ENCODE measurements around the gene CHGA. TPM values are rescaled to one million over a fixed set of nuclear protein-coding genes. Genes with fewer than 3 reads are reported as not detected.

CHGA gene
- total RNA-seq, 3 donors from 2014 or later: 0.98 to 1.3 TPM; not detected in 1

DNA sequence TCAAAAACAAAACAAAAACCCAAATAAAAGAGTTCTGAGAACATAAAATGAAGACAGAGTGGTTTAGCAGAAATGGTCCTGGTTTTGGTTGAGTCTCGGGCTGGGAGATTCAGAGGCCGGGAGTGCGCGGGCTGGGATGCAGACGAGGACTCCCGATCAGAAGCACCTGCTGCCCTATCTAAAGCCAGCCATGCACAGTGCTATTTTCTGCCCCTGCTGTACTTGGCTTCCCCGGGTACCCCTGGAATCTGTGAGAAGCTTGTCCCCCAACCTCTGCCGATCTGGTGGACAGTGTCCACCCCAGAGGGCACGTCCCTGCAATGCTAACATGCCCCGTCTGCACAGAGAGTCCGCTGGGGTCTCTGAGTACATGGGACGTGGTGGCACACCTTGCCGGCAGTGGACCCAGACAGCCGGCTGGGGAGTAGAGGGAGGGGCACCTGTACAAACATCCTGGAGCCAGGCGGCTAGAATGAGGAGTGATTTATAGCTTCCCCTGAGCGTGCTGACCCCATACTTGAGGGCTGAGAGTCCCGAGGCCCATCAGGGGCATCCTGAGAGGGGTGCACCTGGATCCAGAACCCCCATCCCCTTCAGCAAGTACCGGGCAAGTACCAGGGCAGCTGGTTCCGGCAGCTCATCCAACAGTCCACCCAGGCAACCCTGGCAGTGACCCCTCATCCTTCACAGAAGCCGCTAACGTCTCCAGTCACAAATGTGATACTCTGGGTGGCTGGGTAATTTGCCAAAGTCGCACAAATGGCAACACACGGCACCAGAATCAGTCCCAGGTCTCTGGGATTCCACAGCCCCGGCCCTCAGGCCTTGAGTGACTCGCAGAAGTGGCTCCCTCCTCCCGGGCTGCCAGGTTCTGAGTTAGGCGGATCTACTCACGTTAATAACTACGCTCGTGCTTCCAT lies 37.1 kb downstream of the CHGA start:
- intact Hi-C loops (cut with DNase I; ENCODE audit: low total_unique reads): loop anchor here (10.0 kb wide), 2 partner anchors 75 to 155 kb away; partner anchors contain the start of gene ITPK1
- DNase-seq (ENCODE audit: low spot score in 2 of 2): no peak
- no peak overlapping the region for H3K27ac ChIP-seq

GRCh38 chr14:92960706-92961566 lies 38.0 kb downstream of the CHGA start:
- Histone ChIP-seq H3K27ac (no peak overlapping the region), H3K4me1 (no peaks in the 10 kb centered on the region), H3K4me3 (no peak overlapping the region), H3K27me3 (no peaks in the 10 kb centered on the region), H3K36me3 (no peaks in the 10 kb centered on the region), H3K9me3 (no peaks in the 10 kb centered on the region)
- no peak for DNase-seq (ENCODE audit: low spot score in 2 of 2)
- intact Hi-C loops (cut with DNase I; ENCODE audit: low total_unique reads): no loop called here
- TF ChIP-seq CTCF (IDR thresholded peaks at IDR 0.05) (no peak), POLR2AphosphoS5 (IDR thresholded peaks at IDR 0.05) (no peak), POLR2A (IDR thresholded peaks at IDR 0.05) (no peak)

More for the DNA sequence above, 37.1 kb downstream of the CHGA start:
- Histone ChIP-seq H3K4me3 (no peak overlapping the region), H3K36me3 (no peaks in the 10 kb centered on the region), H3K4me1 (no peaks in the 10 kb centered on the region), H3K27me3 (no peaks in the 10 kb centered on the region), H3K9me3 (no peaks in the 10 kb centered on the region)
- TF ChIP-seq CTCF (IDR thresholded peaks at IDR 0.05) (no peak), POLR2AphosphoS5 (IDR thresholded peaks at IDR 0.05) (no peak), POLR2A (IDR thresholded peaks at IDR 0.05) (no peak)

DNA sequence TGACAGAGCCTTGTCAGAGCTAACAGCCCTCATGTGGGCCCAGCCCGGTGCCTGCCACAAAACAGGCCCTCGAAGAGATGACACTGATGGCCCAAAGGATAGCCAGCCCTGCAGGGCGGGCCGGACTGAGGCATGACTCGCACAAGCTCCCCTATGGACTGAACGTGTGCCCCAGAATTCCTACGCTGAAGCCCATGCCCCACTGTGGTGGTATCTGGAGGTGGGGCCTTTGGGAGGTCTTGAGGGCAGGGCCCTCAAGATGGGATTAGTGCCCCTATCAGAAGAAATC lies 38.6 kb downstream of the CHGA start:
- Histone ChIP-seq H3K27me3 (no peaks in the 10 kb centered on the region), H3K36me3 (no peaks in the 10 kb centered on the region), H3K9me3 (no peaks in the 10 kb centered on the region), H3K27ac (no peak overlapping the region), H3K4me1 (no peaks in the 10 kb centered on the region), H3K4me3 (no peak overlapping the region)
- TF ChIP-seq POLR2A (IDR thresholded peaks at IDR 0.05): no peak
- no peak for TF ChIP-seq POLR2AphosphoS5 (IDR thresholded peaks at IDR 0.05)
- TF ChIP-seq CTCF (IDR thresholded peaks at IDR 0.05): no peak
- DNase-seq (ENCODE audit: low spot score in 2 of 2): no peak
- intact Hi-C loops (cut with DNase I; ENCODE audit: low total_unique reads): no loop called here

DNA sequence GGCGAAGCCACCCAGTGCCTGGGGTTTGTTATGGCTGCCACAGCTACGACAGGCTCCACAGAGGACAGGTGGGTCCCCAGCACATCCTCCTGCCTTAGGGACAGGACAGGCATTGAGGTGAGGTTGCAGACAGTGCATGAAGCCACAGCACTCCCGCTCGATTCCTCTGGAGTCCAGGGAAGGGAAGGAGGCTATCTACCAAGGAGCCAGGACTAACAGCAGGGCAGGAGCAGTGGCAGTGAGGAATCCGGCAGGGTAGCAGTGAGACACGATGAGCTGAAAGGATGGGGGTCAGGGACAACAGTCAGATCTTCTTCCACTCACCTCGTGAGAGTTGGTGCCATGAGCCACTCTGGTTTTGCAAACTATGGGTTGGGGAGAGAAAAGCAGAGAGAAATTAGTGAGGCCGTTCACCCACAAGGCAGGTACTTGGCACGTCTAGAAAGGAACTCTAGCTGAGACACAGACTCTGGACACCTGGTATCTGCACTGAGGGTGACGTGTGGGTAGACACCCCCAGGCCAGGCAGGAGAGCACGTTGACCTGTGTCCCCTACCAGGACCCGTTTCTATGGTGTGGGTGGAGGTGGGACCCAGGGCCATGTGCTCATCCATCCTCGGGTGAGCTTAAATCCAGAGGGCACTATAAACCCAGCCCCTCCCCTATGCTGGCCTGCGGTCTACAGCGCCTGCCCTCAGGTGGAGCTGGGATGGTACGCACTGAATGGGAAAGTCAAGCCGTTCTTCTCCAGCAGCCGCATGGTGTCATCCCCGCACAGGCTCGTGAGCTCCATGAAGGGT lies 39.3 kb downstream of the CHGA start:
- TF ChIP-seq CTCF (IDR thresholded peaks at IDR 0.05): no peak
- no peak for TF ChIP-seq POLR2AphosphoS5 (IDR thresholded peaks at IDR 0.05)
- intact Hi-C loops (cut with DNase I; ENCODE audit: low total_unique reads): no loop called here
- no peak overlapping the region for H3K27ac ChIP-seq

More for the DNA sequence above, 39.3 kb downstream of the CHGA start:
- no peaks in the 10 kb centered on the region for H3K4me1 ChIP-seq
- no peak overlapping the region for H3K4me3 ChIP-seq
- DNase-seq (ENCODE audit: low spot score in 2 of 2): no peak
- no peaks in the 10 kb centered on the region for H3K9me3 ChIP-seq
- H3K27me3 ChIP-seq: no peaks in the 10 kb centered on the region
- H3K36me3 ChIP-seq: no peaks in the 10 kb centered on the region

Data from breast epithelium (tissue), 4 donors.